Omental fat pad (tissue), 4 donors: ENCODE data around the gene BCL2A1. TPM values are rescaled to one million over a fixed set of nuclear protein-coding genes. Genes with fewer than 3 reads are reported as not detected.
"Not testable (repeated sequence)": the region's sequence is repeated elsewhere in the genome, so short reads cannot be mapped to it uniquely, and the experiment has no call there.

Experiments used
- ATAC-seq: fragments of 150-250 bp; one replicate; pipeline ENCODE4 v1.9.1; 2016; ENCODE audit warnings: mild to moderate bottlenecking, moderate library complexity; ENCODE audit not compliant: low FRiP score
- DNase-seq: peaks from one replicate; pipeline ENCODE4 v3.0.0-alpha.2; 2019; ENCODE audit warnings: low spot score
- total RNA-seq, 4 donors: library from RNA; depleted of rRNA; stranded (reverse); fragments of >200 nt; gene quantifications; one replicate each; pipeline ENCODE4 v1.1.0, GENCODE V29; 2016
- TF ChIP-seq, protein P1 (sequence below), 3 donors: fragments of 450-650 bp; IDR thresholded peaks; one replicate each; pipeline ENCODE4 v1.5.1; 2016 to 2017; ENCODE audit warnings: antibody characterized with exemption in 3 of 3, mild to moderate bottlenecking in 3 of 3, moderate library complexity in 2 of 3

Gene BCL2A1
- total RNA-seq, 4 donors from 2014 or later: 1.8 to 20.4 (median 16.1) TPM

DNA sequence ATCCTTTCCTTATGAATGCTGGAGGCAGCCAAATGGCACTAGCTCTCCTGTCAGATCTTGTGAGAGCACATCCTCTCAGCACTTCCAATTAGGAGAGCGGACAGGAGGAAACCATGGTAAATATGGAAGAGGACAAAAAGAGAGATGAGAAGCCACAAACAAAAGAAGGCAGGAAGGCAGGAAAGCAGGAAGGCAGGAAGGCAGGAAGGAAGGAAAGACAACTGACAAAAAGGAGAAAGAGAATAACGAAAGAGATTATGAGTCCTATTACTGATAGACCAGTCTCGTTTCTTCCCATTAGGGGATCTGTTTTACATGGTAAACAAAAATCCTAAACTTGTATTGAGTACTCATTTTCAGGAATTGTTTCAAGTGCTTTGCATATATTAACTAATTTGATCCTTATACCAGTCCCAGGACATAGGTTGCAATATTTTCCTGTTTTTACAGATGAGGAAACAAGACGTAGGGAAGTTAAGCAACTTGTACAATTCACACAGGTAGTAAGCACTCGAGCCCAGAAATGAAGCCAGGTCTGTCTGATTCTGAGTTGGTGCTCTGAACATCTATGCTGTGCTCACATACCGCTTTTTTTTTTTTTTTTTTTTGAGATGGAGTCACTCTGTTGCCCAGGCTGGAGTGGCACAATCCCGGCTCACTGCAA lies 4.2 kb downstream of the BCL2A1 start:
- DNase-seq (no peak), ATAC-seq (no peak)
- TF ChIP-seq, protein P1, sequence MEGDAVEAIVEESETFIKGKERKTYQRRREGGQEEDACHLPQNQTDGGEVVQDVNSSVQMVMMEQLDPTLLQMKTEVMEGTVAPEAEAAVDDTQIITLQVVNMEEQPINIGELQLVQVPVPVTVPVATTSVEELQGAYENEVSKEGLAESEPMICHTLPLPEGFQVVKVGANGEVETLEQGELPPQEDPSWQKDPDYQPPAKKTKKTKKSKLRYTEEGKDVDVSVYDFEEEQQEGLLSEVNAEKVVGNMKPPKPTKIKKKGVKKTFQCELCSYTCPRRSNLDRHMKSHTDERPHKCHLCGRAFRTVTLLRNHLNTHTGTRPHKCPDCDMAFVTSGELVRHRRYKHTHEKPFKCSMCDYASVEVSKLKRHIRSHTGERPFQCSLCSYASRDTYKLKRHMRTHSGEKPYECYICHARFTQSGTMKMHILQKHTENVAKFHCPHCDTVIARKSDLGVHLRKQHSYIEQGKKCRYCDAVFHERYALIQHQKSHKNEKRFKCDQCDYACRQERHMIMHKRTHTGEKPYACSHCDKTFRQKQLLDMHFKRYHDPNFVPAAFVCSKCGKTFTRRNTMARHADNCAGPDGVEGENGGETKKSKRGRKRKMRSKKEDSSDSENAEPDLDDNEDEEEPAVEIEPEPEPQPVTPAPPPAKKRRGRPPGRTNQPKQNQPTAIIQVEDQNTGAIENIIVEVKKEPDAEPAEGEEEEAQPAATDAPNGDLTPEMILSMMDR (IDR thresholded peaks at IDR 0.05): no peak

DNA sequence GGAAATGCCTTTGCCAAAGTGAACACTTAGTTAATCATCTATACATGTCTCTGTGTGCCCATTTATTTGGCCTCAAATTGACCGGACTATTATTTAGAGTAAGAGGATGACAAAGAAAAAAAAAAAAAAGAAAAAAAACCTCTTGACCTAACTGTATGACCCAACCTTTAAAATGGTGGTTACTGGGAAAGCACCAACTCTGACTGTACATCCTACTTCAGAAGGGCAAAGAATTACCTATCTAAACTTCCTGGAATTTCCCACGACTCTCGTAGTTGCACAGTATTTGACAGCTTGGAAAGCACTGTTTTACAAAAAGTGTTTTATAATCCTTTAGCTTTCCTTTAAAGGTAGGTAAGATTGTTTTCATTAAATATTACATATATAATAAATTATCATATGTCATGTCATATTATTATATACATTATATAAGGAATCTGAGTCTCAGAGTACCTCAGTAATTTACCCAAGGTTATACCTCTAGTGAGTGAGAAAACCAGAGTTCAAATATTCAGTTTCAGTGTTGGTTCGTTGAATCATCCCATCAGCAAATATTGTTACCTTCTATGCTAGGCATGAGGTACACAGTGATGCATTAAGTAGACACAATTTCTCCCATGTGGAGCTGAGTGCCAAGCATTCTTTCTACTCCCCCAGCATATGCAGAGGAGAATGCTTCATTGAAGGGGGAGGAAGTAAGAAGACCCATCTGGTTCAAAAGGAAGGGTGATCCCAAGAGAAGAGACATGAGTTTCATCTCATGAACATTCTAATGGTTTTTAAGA lies 5.0 kb downstream of the BCL2A1 start:
- ATAC-seq: no peak
- DNase-seq: no peak
- TF ChIP-seq, protein P1 (IDR thresholded peaks at IDR 0.05): no peak

DNA sequence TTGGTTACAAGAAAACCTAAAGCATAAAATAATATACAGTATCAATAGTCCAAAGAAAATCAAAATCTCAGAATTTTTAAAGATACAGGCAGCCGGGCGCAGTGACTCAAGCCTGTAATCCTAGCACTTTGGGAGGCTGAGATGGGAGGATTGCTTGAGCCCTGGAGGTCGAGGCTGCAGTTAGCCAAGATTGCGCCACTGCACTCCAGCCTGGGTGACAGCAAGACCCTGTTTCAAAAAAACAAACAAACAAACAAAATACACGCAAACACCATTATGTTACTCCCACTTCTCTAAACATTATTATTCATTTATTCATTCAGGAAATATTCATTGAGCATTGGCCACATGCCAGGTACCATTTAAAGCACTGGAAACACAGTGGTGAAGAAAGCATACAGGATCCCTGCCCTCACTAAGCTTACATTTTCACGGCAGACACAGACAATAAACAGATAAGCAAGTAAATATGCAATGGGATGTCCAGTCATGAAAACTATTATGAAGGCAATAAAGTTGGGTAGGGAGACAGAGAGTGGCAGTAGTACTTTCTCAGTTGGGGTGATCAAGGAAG lies 6.7 kb downstream of the BCL2A1 start:
- DNase-seq (no peak), ATAC-seq (no peak)
- TF ChIP-seq, protein P1 (IDR thresholded peaks at IDR 0.05): no peak

DNA sequence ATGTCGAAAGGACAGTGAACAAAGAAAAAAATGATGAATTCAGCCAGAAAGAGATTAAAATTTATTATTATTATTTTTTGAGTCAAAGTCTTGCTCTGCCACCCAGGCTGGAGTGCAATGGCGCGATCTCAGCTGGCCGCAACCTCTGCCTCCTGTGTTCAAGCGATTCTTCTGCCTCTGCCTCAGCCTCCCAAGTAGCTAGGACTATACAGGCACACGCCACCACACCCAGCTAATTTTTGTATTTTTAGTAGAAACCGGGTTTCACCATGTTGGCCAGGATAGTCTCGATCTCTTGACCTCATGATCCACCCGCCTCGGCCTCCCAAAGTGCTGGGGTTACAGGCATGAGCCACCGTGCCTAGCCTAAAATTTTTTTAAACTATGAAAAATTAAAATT lies 8.1 kb downstream of the BCL2A1 start:
- DNase-seq, ATAC-seq: not testable (repeated sequence)

DNA sequence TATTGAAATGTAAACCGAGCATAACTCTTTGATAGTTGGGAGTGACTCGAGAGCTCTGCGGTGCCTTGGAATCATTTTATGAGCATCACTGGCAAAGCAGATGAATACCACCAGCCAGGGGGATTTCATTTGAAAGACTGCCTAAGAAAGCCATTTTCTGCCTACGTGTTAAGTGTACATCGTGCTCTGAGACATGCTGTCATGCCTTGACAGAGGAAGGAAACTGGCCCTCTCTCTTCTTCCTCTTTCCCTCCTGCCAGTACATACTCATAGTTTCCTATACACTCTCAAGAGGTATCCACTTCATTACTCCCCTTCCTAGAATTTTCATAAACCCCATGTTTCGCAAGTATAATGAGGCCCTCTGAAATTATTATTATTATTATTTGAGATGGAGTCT lies 8.8 kb downstream of the BCL2A1 start:
- no peak for ATAC-seq
- no peak for DNase-seq
- TF ChIP-seq, protein P1 (IDR thresholded peaks at IDR 0.05): no peak

DNA sequence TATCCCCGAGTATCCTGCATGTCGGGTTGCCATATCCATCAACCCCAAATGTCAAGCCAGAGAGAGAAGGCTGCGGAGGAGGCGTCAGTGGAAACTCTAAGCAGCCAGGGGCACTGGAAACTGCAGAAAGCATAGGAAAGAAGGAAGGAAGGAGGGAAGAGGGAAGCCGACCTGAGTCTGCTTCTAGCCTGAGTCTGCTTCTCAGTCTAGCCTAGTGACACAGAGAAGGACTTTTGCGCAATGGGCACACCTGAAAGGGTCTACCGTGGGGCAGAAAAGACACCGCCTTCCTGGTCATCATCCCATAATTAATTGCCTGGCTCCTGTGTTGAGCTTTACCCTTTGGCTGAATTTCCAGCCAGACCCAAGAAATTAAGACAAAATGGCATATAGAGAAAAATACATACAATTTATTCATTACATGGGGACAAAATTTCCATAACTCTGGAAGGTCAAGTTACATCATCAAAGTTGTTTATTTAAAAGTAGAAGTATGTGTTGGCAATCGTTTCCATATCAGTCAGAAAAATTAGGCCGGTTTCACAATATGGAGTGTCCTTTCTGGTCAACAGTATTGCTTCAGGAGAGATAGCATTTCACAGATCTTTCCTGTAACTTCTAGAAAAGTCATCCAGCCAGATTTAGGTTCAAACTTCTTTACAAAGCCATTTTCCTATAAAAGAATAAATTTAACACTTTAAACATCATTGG lies 10.3 kb downstream of the BCL2A1 start:
- DNase-seq: no peak
- no peak for ATAC-seq
- TF ChIP-seq, protein P1 (IDR thresholded peaks at IDR 0.05): no peak

DNA sequence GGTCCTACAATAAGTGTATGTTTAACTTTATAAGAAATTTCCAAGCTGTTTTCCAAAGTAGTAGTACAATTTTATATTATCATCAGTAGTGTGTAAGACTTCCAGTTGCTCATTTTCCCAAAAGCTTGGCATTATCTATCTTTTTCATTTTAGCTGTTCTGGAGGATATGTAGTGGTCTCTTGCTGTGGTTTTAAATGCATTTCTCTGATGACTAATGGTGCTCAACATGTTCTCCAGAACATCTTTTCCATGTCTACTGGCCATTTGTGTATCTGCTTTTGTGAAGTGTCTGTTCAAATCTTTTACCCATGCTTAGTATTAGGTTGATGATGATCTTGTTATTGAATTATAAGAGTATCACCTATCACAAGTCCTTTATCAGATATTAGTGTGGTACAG lies 13.3 kb downstream of the BCL2A1 start:
- DNase-seq (no peak), ATAC-seq (no peak)
- TF ChIP-seq, protein P1 (IDR thresholded peaks at IDR 0.05): no peak
